Measurements from ENCODE around the gene DTYMK.
"Not testable (repeated sequence)": the region's sequence is repeated elsewhere in the genome, so short reads cannot be mapped to it uniquely, and the experiment has no call there.

Gene DTYMK

DNA sequence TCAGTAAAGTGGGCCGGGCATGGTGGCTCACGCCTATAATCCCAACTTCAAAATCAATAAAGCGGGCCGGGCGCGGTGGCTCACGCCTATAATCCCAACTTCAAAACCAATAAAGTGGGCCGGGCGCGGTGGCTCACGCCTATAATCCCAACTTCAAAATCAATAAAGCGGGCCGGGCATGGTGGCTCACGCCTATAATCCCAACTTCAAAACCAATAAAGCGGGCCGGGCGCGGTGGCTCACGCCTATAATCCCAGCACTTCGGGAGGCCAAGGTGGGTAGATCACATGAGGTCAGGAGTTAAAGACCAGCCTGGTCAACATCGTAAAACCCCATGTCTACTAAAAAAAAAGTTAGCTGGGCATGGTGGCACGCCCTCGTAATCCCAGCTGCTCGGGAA lies 23.9 kb downstream of the DTYMK start:
- not testable (repeated sequence) for H3K9ac ChIP-seq (ENCODE audit: low read length); H3K4me3 ChIP-seq (ENCODE audit: insufficient read depth in 1 of 2, low read depth in 1 of 2, low read length in 2 of 2); H3K14ac ChIP-seq (ENCODE audit: low read length in 2 of 2); H3K18ac ChIP-seq (ENCODE audit: low read depth in 1 of 2, low read length in 2 of 2); H3K27ac ChIP-seq (ENCODE audit: low read length, poor library complexity, severe bottlenecking); H4K8ac ChIP-seq (ENCODE audit: low read length); H2BK5ac ChIP-seq (ENCODE audit: low read depth, low read length, poor library complexity, severe bottlenecking); H3K27me3 ChIP-seq (ENCODE audit: control insufficient read depth in 1 of 2, insufficient read depth in 1 of 2, low read length in 2 of 2); H2BK120ac ChIP-seq (ENCODE audit: low read depth, low read length); H3K23ac ChIP-seq (ENCODE audit: low read length in 2 of 2); H2BK15ac ChIP-seq (ENCODE audit: low read depth, poor library complexity, severe bottlenecking); H3K4ac ChIP-seq (ENCODE audit: low read depth in 1 of 2, low read length in 2 of 2); H2AFZ ChIP-seq (ENCODE audit: low read depth, low read length); DNase-seq; H3K4me2 ChIP-seq (ENCODE audit: low read length, poor library complexity, severe bottlenecking); H3K9me3 ChIP-seq (ENCODE audit: control insufficient read depth, low read length); H4K91ac ChIP-seq (ENCODE audit: low read length); H2BK12ac ChIP-seq (ENCODE audit: low read length in 2 of 2); H2AK5ac ChIP-seq (ENCODE audit: low read length, severe bottlenecking)
- Histone ChIP-seq H3K36me3 (ENCODE audit: control insufficient read depth in 1 of 2, insufficient read depth in 2 of 2, low read depth in 1 of 2, low read length in 2 of 2) (peaks cover 45 to 56% of the 10 kb centered on the region in 2 experiments), H3K79me1 (replicated peaks; ENCODE audit: low read length, poor library complexity, severe bottlenecking) (peaks cover 21% of the 10 kb centered on the region), H3K4me1 (ENCODE audit: control insufficient read depth, insufficient read depth, low read depth, low read length) (peaks cover 25% of the 10 kb centered on the region)
- WGBS, result 92% methylated on average over 24 of the region's 24 CpGs

DNA sequence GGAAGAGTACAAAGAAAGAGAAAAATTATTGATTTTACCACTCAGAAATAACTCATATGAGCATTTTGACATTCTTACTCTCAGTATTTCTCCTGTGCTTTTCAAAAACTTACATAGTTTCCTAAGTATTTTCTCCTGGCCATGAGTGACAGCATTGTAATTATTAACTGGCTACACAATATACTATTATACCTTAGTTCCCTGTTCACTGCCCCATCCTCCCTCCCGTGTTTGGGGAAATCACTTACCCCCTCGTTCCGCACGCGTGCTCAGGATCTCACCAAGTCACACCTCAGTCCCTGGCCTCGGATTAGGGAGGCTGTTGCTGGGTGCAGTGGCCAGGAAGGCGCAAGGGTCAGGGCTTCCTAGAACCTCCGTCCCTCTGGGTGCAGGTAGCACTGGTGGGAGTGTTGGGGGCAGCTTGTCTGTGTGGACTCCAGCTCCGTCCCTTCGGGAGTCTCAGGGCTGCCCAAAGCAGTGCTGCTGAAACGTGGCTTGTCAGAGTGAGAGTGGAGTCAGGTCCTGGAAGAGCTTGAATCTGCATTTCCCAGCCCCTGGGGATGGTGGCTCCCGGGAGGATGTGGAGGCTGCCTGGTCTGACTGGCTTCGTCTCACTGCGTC lies 25.9 kb downstream of the DTYMK start:
- H2AK5ac ChIP-seq (ENCODE audit: low read length, severe bottlenecking), result no peak overlapping the region
- H3K9ac ChIP-seq (ENCODE audit: low read length), result no peak overlapping the region
- H3K23ac ChIP-seq (ENCODE audit: low read length in 2 of 2), result no peak overlapping the region
- H2BK5ac ChIP-seq (ENCODE audit: low read depth, low read length, poor library complexity, severe bottlenecking), result no peak overlapping the region
- no peak overlapping the region for H3K4me2 ChIP-seq (ENCODE audit: low read length, poor library complexity, severe bottlenecking)
- no peak overlapping the region for H2BK120ac ChIP-seq (ENCODE audit: low read depth, low read length)
- H4K91ac ChIP-seq (ENCODE audit: low read length), result no peak overlapping the region
- peaks cover 11% of the 10 kb centered on the region for H3K4me1 ChIP-seq (ENCODE audit: control insufficient read depth, insufficient read depth, low read depth, low read length)
- no peak overlapping the region for H3K4ac ChIP-seq (ENCODE audit: low read depth in 1 of 2, low read length in 2 of 2)
- no peak overlapping the region for H3K18ac ChIP-seq (ENCODE audit: low read depth in 1 of 2, low read length in 2 of 2)
- H3K79me1 ChIP-seq (replicated peaks; ENCODE audit: low read length, poor library complexity, severe bottlenecking), result peaks cover 22% of the 10 kb centered on the region
- H3K9me3 ChIP-seq (ENCODE audit: control insufficient read depth, low read length), result no peaks in the 10 kb centered on the region
- H3K27ac ChIP-seq (ENCODE audit: low read length, poor library complexity, severe bottlenecking), result no peak overlapping the region
- H2BK15ac ChIP-seq (ENCODE audit: low read depth, poor library complexity, severe bottlenecking), result no peak overlapping the region
- H3K14ac ChIP-seq (ENCODE audit: low read length in 2 of 2), result no peak overlapping the region
- DNase-seq, result no peak
- H3K27me3 ChIP-seq (ENCODE audit: control insufficient read depth in 1 of 2, insufficient read depth in 1 of 2, low read length in 2 of 2), result no peaks in the 10 kb centered on the region
- no peak overlapping the region for H2BK12ac ChIP-seq (ENCODE audit: low read length in 2 of 2)
- no peak overlapping the region for H2AFZ ChIP-seq (ENCODE audit: low read depth, low read length)
- H4K8ac ChIP-seq (ENCODE audit: low read length), result no peak overlapping the region
- H3K4me3 ChIP-seq (ENCODE audit: insufficient read depth in 1 of 2, low read depth in 1 of 2, low read length in 2 of 2), result no peak overlapping the region
- peaks cover 54 to 62% of the 10 kb centered on the region in 2 experiments for H3K36me3 ChIP-seq (ENCODE audit: control insufficient read depth in 1 of 2, insufficient read depth in 2 of 2, low read depth in 1 of 2, low read length in 2 of 2)
- 94% methylated on average over 14 of the region's 14 CpGs for WGBS

DNA sequence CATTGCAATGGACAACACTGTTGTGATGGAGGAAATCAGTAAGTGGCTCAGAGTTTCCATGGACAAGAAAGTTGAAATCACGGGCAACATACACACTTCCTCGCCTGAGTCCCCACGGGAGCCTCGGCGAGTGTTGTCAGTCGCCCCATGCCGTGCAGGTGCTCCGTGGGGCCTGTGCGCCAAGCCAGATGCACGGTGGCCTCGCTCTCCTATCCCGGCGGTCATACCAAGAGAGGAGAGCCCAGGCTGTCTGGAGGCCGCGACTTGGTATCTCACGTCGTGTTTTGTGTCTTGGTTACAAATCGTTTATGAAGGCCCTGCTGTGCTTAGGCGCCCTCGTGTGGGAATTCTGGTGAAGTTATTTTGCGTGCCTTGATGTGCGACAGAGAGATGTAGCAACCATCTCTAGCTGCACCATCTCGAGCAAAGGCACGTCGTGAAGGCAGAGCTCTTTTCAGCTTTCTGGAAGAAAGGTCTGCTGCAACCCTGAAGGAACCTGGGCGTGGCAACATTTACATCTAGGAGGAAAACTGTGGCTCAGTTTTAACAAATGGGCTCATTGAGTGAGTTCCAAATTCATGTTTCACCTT lies 27.4 kb downstream of the DTYMK start:
- H2BK120ac ChIP-seq (ENCODE audit: low read depth, low read length), result no peak overlapping the region
- H2BK12ac ChIP-seq (ENCODE audit: low read length in 2 of 2), result no peak overlapping the region
- H3K36me3 ChIP-seq (ENCODE audit: control insufficient read depth in 1 of 2, insufficient read depth in 2 of 2, low read depth in 1 of 2, low read length in 2 of 2), result peaks cover 68 to 77% of the 10 kb centered on the region in 2 experiments
- H2BK5ac ChIP-seq (ENCODE audit: low read depth, low read length, poor library complexity, severe bottlenecking), result no peak overlapping the region
- DNase-seq, result peak; percentile 78
- H3K4me3 ChIP-seq (ENCODE audit: insufficient read depth in 1 of 2, low read depth in 1 of 2, low read length in 2 of 2), result no peak overlapping the region
- no peak overlapping the region for H4K8ac ChIP-seq (ENCODE audit: low read length)
- no peak overlapping the region for H3K4me2 ChIP-seq (ENCODE audit: low read length, poor library complexity, severe bottlenecking)
- H3K4me1 ChIP-seq (ENCODE audit: control insufficient read depth, insufficient read depth, low read depth, low read length), result peaks cover 4% of the 10 kb centered on the region
- H3K18ac ChIP-seq (ENCODE audit: low read depth in 1 of 2, low read length in 2 of 2), result no peak overlapping the region
- no peak overlapping the region for H3K9ac ChIP-seq (ENCODE audit: low read length)
- H3K14ac ChIP-seq (ENCODE audit: low read length in 2 of 2), result no peak overlapping the region
- no peaks in the 10 kb centered on the region for H3K27me3 ChIP-seq (ENCODE audit: control insufficient read depth in 1 of 2, insufficient read depth in 1 of 2, low read length in 2 of 2)
- H2BK15ac ChIP-seq (ENCODE audit: low read depth, poor library complexity, severe bottlenecking), result no peak overlapping the region
- H3K79me1 ChIP-seq (replicated peaks; ENCODE audit: low read length, poor library complexity, severe bottlenecking), result peaks cover 23% of the 10 kb centered on the region
- H3K23ac ChIP-seq (ENCODE audit: low read length in 2 of 2), result no peak overlapping the region
- H2AK5ac ChIP-seq (ENCODE audit: low read length, severe bottlenecking), result no peak overlapping the region
- H2AFZ ChIP-seq (ENCODE audit: low read depth, low read length), result no peak overlapping the region
- WGBS, result 74% methylated on average over 26 of the region's 26 CpGs
- H3K9me3 ChIP-seq (ENCODE audit: control insufficient read depth, low read length), result no peaks in the 10 kb centered on the region
- no peak overlapping the region for H3K27ac ChIP-seq (ENCODE audit: low read length, poor library complexity, severe bottlenecking)
- no peak overlapping the region for H3K4ac ChIP-seq (ENCODE audit: low read depth in 1 of 2, low read length in 2 of 2)
- H4K91ac ChIP-seq (ENCODE audit: low read length), result no peak overlapping the region

DNA sequence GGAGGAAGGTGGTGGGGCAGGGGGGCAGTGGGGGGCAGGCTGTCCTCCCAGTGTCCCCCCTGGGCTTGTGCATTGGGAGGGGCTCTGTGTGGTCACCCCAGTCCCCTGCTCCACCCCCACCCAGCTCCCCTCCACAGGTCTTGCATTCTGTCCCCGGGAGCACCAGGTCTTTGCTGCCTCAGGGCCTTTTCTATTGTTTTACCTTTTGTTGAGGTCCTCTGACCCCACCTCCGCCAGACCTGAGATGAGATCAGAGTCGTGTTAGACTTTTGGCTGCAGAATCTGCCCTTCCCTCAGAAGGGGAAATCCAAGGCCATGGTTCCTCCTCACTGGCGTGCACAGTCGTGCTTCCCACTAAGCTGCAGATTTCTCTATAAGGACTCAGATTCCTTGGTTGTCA lies 28.3 kb downstream of the DTYMK start:
- Histone ChIP-seq H3K23ac (ENCODE audit: low read length in 2 of 2) (no peak overlapping the region), H3K27ac (ENCODE audit: low read length, poor library complexity, severe bottlenecking) (no peak overlapping the region), H3K36me3 (ENCODE audit: control insufficient read depth in 1 of 2, insufficient read depth in 2 of 2, low read depth in 1 of 2, low read length in 2 of 2) (peaks cover 70 to 80% of the 10 kb centered on the region in 2 experiments), H3K14ac (ENCODE audit: low read length in 2 of 2) (no peak overlapping the region), H4K8ac (ENCODE audit: low read length) (no peak overlapping the region), H2BK120ac (ENCODE audit: low read depth, low read length) (no peak overlapping the region), H3K9ac (ENCODE audit: low read length) (no peak overlapping the region), H2BK5ac (ENCODE audit: low read depth, low read length, poor library complexity, severe bottlenecking) (no peak overlapping the region), H3K27me3 (ENCODE audit: control insufficient read depth in 1 of 2, insufficient read depth in 1 of 2, low read length in 2 of 2) (no peaks in the 10 kb centered on the region), H3K4me3 (ENCODE audit: insufficient read depth in 1 of 2, low read depth in 1 of 2, low read length in 2 of 2) (no peak overlapping the region), H3K9me3 (ENCODE audit: control insufficient read depth, low read length) (no peaks in the 10 kb centered on the region), H3K4me2 (ENCODE audit: low read length, poor library complexity, severe bottlenecking) (no peak overlapping the region), H2AK5ac (ENCODE audit: low read length, severe bottlenecking) (no peak overlapping the region), H3K4me1 (ENCODE audit: control insufficient read depth, insufficient read depth, low read depth, low read length) (peaks cover 6% of the 10 kb centered on the region), H2BK12ac (ENCODE audit: low read length in 2 of 2) (no peak overlapping the region), H3K4ac (ENCODE audit: low read depth in 1 of 2, low read length in 2 of 2) (no peak overlapping the region), H3K18ac (ENCODE audit: low read depth in 1 of 2, low read length in 2 of 2) (no peak overlapping the region), H2BK15ac (ENCODE audit: low read depth, poor library complexity, severe bottlenecking) (no peak overlapping the region), H4K91ac (ENCODE audit: low read length) (no peak overlapping the region), H3K79me1 (replicated peaks; ENCODE audit: low read length, poor library complexity, severe bottlenecking) (peaks cover 25% of the 10 kb centered on the region), H2AFZ (ENCODE audit: low read depth, low read length) (no peak overlapping the region)
- 88% methylated on average over 5 of the region's 5 CpGs for WGBS
- no peak for DNase-seq

Data from mesenchymal stem cell (in vitro differentiated cells and primary cell).